Epithelial cell of proximal tubule (primary cell): ENCODE results near the gene GAB3. TPM values are rescaled to one million over a fixed set of nuclear protein-coding genes. Genes with fewer than 3 reads are reported as not detected.

Experiments used
- DNase-seq: peaks from one replicate; pipeline ENCODE4 v3.0.0-alpha.2; 2011; ENCODE audit warnings: low read depth
- H3K4me3 ChIP-seq: 2 replicates; pipeline ENCODE4 v1.5.1; 2011; ENCODE audit warnings: low read depth, mild to moderate bottlenecking, low read length
- total RNA-seq: library from RNA; depleted of rRNA; stranded (reverse); fragments of >200 nt; gene quantifications from 2 replicates; pipeline ENCODE4 v1.2.3, GENCODE V29; 2015
- TF ChIP-seq, protein P1 (sequence below): conservative IDR thresholded peaks from 2 replicates; pipeline ENCODE4 v1.5.1; 2012; ENCODE audit warnings: low read depth, mild to moderate bottlenecking, low read length

The GAB3 gene
- total RNA-seq, 1 donor from 2014 or later, result not detected

- DNase-seq, result peak; percentile 61
- H3K4me3 ChIP-seq, result no peak overlapping the region
- TF ChIP-seq, protein P1, sequence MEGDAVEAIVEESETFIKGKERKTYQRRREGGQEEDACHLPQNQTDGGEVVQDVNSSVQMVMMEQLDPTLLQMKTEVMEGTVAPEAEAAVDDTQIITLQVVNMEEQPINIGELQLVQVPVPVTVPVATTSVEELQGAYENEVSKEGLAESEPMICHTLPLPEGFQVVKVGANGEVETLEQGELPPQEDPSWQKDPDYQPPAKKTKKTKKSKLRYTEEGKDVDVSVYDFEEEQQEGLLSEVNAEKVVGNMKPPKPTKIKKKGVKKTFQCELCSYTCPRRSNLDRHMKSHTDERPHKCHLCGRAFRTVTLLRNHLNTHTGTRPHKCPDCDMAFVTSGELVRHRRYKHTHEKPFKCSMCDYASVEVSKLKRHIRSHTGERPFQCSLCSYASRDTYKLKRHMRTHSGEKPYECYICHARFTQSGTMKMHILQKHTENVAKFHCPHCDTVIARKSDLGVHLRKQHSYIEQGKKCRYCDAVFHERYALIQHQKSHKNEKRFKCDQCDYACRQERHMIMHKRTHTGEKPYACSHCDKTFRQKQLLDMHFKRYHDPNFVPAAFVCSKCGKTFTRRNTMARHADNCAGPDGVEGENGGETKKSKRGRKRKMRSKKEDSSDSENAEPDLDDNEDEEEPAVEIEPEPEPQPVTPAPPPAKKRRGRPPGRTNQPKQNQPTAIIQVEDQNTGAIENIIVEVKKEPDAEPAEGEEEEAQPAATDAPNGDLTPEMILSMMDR, result no peak
Observed at GRCh38 chrX:154730253-154730891, 20.5 kb downstream of the GAB3 start.

- no peak overlapping the region for H3K4me3 ChIP-seq
- TF ChIP-seq, protein P1, result no peak
- no peak for DNase-seq
Observed at GRCh38 chrX:154729439-154729838, 21.4 kb downstream of the GAB3 start.

GRCh38 chrX:154728431-154729190 is 22.3 kb downstream of the GAB3 start:
- no peak for DNase-seq
- TF ChIP-seq, protein P1, result no peak

GRCh38 chrX:154727871-154728270 is 23.0 kb downstream of the GAB3 start:
- DNase-seq, result no peak
- TF ChIP-seq, protein P1, result no peak
- H3K4me3 ChIP-seq, result no peak overlapping the region

More at GRCh38 chrX:154728431-154729190, 22.3 kb downstream of the GAB3 start:
- no peak overlapping the region for H3K4me3 ChIP-seq

DNA sequence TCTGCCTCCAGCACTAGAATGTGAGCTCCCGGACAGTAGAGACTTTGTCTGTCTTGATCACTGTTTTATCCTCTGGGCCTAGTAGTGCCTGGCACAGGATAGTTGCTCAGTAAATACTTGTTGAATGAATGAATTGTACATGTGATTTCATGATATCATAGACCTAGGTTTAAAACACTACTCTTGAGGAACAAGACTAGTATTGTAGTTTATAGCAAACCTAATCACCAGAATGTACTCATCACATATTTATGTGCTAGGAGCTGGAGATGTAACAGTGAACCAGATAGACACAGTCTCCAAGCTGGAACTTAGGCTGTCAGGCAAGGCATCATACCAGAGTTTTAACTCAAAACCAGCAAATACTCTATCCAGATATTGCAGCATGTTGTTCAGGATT is 23.5 kb downstream of the GAB3 start:
- no peak overlapping the region for H3K4me3 ChIP-seq
- DNase-seq, result no peak
- TF ChIP-seq, protein P1, result no peak

DNA sequence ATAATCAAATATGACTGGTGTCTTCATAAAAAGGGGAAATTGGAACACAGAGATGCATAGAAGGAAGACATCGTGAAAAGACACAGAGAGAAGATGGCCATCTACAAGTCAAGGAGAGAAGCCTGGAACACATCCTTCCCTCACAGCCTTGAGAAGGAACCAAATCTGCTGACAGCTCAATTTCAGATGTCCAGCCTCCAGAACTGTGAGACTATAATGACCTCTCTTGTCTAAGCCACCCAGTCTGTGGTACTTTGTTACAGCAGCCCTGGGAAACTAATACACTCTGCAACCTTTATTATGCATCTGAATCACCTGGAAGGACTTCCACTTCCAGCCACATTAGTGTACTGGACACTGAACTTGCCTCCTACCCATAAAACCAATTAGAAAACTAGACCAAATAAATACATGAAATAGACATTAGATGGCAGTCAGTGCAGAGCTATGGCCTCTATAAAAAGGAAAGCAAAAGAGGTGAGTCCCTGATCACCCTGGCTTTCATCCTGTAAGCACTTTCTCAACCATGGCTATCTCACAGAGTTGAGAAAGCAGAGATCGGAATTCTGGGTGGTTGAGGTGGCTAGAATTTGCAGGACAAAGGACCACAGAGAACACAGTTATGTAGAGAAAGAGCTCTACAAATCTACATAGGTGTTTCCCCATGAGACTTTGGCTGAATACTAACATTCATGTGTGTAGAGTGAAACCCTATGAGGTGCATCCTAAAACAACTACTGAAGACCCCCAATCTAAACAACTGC is 25.7 kb downstream of the GAB3 start:
- H3K4me3 ChIP-seq, result no peak overlapping the region
- DNase-seq, result no peak
- TF ChIP-seq, protein P1, result no peak
